HG03108 (cell line): ENCODE measurements around the gene IGFBP2.

Experiments
- ATAC-seq: cut with Tn5 transposase; IDR thresholded peaks from one replicate; pipeline ENCODE4 v1.9.1; 2021; ENCODE audit warnings: moderate library complexity; ENCODE audit not compliant: unreplicated experiment

The IGFBP2 gene

DNA sequence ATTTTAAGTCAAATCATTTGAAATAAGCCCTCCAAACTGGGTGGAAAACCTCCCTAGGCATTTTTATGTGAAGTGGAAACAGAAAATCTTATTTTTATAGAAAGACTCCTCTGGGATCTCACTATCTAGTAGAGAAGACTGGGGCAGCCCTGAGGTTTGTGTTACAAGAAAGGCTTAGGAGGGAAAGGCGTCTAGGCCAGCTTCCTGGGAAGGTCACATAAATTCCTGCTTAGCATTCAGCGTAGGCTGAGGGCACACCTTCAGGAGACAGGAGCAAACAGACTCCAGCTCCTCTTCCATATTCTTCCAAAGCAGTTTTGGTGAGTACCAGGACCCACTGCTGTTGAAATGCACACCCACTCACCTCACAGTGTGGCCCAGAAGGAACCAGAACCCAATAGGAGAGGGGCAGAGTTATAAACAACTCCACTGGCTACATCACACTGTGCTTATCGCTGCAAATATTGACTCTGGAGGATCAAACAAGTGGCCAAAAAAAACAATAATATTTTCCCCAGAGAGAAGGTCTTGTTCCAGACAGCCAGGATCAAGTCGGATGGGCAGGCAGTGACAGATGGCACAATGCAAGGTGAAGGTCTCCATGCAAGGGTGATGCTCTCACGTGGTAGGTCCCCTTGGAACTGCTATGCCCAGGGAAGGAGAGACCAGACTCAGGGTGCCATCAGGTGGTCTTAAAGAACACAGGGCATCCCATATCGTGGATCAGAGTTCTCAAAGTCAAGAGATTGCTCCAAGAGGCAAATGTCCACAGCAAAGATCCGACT is 17.7 kb upstream of the IGFBP2 start:
- ATAC-seq: no peak

DNA sequence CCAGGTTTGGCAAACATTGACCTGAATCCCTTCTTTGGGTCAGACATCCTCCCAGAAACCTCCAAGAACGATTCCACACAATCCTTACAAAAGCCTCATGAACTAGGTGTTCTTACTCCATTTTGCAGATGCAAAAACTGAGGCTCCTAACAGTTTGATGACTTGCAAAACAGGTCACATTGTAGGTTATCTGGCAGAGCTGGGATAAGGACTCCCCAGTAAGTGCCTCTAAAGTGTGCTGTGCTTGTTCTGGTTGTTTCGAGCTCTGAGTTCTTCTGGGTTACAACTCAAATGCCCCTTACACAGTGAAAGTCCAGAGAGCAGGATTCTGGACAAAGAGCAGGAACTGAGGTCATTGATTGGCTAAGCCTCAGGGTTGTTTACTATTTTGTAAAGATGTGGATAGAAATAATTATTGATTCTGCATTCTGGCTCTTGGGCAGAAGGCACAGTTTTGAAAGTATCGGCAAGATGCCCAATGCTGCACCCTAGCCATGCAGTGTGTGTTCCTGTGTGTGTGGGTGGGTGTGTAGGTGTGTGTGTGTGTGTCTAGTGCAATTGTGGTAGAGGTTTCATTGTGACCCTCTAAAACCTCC is 17.0 kb upstream of the IGFBP2 start:
- ATAC-seq: no peak

DNA sequence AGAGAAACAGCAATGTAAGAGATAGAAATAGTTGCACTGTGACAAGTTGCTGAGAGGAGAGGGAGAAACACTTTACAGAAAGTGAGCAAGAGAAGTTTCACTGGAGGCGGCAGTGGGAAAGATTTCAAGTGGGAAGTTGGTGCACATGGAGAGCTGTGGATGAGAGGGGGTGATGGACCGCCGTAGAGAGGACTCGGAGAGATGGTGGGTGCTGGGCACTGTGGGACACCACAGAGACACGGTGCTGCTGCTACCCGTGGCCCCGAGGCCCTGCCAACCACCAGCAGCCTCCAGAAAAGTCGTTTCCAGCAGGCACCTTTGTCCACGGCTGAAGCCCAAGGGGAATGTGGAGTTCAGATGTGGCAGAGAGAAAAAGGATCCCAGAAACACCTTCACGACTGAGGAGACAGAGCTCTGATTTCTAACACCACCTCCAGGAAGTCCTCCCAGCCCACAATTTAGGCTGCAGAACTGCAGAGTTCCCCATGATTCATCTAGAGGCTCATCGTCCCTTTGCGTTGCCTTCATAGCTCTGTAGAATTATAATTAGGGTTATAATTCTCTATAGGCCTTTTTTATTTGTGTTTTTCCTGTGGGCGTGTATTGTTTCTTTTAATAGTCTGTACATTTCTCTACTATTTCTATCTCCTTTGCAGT is 15.9 kb upstream of the IGFBP2 start:
- ATAC-seq: no peak

DNA sequence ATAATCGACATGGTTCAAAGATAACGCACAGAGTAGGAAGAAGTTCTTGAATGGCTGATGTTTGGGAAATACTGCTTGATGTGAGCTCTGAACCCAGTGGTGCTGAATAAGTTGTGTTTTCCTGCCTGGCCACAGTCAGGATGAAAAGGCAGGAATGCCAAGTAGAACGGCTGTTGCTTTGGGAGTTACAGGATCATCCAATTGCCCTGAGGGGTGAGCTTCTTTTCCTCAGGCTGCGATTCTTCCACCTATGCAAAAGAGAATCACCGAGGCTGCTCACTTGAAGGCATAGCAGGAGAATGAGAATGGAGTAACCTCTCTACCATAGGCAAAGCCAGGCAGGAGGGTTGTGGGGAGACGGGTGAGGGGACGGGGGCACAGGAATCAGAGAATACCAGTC is 14.4 kb upstream of the IGFBP2 start:
- no peak for ATAC-seq

DNA sequence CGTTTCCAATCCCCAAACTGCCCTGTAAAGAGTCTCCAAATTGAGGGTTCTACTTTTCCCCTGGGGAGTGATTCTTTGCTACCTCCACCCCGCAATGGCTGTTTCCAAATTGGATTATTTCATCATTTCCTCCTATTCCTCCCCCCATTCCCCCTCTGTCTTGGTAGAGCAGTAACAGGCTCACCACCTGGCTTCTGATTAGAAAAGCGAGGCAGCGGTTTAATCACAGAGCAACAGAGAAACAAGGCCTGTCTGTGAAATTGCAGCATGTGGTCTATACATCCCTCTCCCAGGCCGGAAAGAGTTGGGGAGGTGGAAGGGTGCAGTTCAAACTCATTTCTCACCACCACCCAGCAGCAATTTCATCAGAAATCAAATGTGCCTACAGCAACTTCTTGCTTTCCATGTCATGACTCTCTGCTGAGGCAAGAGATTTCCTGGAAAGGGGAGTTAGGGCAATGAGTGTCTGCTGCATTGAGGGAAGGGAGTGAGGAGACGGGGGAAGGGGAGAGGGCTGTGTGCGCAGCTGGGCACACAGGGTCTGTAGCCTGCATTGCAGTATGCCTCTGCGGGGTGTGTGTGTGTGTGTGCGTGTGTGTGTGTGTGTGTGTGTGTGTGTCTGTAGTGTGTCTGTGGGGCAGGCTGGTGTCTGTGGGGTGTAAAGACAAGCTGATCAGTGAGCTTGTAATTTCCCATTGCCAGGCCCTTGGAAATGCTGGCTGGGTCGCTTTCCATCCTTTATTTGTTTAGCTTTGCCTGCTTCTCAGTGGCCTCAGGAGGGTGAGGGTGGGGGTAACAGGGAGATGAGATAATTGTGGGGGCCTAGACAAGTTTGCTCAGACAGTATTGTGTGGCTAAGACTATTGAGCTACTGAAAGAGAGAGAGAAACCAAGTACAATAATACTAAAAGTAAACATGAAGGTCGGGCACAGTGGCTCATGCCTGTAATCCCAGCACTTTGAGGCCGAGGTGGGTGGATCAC is 13.5 kb upstream of the IGFBP2 start:
- no peak for ATAC-seq

DNA sequence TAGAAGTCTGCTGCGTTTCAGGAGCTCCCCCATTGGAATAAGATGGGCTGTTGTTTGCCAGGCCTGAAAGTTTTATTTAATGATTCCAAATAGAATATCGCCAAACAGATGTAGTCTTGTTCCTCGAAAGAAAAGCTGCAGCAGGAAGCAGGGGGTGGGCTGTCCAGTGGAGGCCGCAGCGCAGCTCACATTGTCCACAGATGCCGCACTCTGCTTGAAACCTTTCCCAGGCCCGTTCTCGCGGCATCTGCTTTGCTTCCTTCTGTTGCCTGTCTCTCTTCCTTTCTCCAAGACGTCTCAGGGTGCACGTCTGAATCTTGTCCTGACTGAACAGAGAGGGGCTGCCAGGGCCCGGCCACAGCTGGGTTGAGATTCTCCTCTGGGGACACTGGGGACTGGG is 12.4 kb upstream of the IGFBP2 start:
- no peak for ATAC-seq

DNA sequence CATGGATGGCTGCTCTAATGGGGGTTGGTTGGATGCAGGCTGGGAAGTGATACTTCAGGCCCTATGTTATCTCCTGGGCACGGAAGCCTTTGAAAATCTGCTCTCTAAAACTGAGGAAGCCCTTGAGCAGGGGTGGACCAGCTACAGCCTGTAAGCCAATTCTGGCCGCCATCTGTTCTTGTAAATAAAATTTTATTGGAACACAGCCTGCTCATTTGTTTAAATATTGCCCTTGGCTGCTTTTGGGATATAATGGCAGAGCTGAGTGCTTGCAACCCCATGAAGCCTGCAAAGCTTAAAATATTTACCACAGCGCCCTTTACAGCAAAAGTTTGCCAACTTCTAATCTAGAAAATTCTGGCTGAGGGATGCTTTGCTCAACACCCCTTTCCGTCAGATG is 11.9 kb upstream of the IGFBP2 start:
- ATAC-seq: no peak

DNA sequence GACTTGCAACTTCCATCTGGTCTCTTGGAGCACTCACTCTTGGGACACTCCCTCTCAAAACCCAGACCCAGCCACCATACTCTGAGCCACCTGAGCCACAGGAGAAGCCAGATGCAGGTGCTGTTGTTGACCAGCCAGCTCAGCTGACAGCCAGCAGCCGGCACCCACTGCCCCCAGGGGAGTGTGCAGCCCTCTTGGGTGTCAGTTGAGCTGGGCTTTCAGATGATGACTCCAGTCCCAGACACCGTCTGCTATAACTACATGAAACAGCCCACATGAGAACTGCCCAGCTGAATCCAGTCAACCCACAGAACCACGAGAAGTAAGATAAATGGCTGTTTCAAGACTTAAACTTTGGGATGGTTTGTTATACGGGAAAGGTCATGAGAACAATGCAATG is 10.7 kb upstream of the IGFBP2 start:
- no peak for ATAC-seq

DNA sequence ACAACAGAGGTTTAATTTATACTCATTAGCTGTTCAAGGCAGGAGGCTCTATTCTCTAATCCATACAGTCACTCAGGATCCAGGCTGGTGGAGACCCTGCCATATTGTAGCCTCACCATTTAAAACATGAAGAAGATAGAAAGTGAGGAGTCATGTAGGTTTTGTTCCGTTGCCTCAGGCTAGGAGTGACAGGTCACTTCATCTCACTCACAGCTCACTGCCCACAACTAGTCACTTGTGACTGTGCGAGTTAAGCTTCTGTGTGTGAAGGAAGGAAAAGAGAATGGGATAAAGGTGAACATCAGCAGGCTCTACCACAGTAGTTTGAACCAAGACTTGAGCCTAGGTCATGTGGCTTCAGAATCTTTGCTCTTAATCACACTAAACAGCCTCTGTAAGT is 9.0 kb upstream of the IGFBP2 start:
- ATAC-seq: no peak

DNA sequence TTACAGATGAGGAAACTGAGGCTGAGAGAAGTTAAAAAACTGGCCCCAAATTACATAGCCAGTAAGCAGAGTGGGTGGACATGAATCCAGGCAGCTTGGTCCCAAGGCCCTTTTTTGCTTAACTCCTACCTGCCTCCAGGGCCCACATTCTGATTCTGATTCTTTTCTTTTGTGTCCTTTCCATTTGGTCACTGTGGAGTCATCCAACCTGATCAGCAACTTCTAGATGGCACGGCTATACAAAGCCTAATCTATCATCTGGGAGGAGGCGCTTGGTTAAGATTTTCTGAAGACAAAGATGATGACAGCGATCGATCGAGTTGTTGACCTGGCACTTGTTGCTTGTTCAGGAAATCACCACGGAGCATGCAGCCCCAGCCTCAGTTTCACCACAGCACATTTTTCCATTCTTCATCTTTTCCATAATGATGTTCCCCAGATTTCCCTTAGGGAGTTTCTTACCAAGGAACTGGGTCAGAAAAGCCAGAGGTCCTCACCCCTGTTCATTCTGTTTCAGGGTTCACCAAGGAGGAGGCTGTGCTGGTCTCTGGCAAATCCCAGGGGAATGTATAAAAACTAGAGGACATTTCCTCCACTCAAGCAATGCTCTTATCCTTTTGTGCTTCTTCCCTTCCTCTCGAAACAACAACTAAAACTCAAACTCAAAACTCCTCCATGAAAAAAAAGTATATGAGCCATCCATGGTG is 6.9 kb upstream of the IGFBP2 start:
- no peak for ATAC-seq

DNA sequence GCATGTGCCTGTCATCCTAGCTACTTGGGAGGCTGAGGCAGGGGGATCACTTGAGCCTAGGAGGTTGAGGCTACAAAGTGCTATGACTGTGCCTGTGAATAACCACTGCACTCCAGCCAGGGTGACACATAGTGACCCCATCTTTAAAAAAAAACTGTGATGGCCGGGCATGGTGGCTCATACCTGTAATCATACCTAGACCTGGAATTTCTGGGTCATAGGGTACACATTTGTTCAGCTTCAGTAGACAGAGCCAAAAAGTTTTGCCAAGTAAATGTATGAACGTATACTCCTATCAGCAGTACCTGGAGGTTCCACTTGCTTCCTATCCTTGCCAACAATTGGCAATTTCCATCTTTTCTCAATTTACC is 6.4 kb upstream of the IGFBP2 start:
- ATAC-seq: no peak

DNA sequence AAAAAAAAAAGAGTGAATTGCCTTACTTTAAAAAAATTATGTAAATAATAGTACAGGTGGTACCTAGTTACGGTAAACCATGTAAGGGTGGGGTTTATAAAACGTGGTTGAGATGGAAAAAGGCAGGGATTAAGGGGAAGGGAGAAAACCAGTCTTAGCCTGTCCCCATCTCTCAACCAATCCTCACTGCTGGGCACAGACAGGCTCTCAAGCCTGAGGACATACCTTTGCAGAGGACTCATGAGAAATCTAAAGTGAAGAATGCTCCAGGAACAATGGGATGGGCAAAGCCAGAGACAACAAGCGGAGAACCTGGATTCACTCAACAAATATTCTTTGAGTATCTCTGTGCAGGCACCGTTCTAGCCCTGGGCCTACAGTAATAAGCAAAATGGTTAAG is 3.4 kb upstream of the IGFBP2 start:
- ATAC-seq: no peak

DNA sequence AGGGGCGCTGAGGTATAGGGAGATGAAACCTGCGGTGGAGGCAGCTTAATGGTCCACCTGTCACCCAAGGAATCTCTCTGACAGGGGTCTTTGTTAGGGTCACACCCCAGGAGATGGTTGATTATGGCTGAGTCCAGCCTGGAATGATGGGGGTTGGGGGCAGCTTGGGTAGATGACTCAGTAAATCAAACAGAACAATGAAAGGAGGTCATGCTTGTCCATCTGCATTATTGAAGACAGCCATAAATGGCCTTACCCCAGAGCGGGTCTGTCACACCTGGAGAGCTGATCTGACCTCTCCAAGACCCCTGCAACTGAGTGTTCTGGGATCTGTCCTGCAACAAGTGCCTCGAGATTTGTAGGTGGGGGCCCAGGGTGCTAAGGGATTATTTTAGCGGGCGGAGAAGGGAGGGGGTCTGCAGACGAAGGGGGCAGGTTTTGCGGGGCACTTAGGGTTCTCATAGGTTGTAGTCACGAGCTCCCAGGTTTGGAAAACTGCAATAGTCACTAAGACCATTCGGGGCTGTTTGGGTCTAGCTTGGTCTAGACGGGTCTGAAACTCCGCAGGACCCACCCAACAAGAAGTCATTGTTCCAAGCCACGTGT is 771 bp upstream of the IGFBP2 start:
- ATAC-seq: no peak

DNA sequence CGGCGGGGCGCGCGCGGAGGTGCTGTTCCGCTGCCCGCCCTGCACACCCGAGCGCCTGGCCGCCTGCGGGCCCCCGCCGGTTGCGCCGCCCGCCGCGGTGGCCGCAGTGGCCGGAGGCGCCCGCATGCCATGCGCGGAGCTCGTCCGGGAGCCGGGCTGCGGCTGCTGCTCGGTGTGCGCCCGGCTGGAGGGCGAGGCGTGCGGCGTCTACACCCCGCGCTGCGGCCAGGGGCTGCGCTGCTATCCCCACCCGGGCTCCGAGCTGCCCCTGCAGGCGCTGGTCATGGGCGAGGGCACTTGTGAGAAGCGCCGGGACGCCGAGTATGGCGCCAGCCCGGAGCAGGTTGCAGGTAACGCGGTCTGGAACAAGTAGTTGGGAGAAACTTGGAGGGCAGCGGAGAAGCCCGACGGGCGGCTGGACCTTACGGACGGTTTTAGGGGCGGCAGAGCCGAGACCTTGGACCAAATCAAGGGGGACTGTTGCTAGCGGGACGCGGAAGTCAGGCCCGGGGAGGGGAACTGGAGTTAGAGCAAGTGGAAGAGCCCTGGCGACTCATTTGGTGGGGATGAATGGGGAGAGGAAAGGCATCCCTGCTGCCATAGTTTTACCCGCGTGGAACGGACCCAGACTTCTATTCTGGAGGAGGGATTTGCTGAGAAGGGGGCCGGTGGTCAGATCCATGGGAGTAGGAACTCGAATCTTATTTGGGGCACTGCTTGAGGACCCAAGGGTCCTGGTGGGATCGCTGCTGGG is 573 bp downstream of the IGFBP2 start:
- no peak for ATAC-seq

DNA sequence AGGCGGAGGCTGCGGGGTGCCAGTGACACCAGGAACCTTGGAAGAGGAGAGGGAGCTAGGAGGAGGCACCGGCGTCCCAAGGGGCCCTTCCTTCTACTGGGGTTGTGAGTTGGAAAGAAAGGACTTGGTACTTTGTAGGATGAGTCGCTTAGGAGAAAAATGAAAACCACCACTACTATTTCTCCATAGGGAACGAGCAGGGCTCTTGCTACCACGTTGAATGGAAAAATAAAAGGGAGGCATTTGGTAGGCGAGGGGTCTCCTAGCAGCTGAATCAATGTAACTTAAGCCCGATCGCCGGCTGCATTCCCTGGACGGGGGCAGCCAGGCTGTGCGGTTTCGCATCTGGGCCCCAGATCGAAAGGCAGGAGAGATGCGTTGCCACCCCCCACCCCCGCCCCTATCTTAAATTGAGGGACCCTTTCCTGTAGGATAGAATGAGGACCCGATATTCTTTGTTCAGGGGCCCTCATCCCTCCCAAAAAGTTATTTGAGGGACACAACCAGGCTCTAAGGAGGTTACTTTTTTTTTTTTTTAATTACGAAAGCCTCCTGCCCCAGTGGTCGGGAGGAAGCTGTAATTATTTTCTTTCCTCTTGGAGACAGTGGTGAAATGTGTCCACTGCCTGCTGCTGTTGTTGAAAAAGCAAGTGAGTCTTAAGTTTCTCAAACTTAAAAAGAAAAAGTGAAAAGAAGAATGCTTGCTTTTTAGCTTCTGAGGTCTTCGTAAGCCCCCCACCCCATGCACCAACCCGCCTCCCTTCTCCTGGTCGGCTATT is 1.3 kb downstream of the IGFBP2 start:
- no peak for ATAC-seq

DNA sequence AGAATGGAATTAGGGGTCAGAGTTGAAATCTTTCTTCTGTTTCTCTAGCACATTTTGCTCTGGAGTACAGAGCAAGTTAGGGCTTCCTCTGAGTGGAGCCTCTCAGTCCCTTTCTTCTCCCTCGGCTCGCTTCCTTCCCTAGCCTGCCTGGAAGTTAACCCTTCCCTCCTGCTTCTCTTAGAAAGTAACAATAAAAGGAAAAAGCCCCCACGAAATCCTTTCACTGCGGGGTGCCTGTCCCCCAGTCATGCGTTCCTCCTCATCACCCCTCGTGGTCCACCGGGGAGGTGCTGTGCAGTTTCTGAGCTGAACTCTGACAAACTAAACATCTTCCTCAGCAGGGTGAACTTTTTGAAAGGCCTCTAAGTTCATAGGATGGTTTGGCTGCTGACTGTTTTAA is 2.0 kb downstream of the IGFBP2 start:
- ATAC-seq: no peak

DNA sequence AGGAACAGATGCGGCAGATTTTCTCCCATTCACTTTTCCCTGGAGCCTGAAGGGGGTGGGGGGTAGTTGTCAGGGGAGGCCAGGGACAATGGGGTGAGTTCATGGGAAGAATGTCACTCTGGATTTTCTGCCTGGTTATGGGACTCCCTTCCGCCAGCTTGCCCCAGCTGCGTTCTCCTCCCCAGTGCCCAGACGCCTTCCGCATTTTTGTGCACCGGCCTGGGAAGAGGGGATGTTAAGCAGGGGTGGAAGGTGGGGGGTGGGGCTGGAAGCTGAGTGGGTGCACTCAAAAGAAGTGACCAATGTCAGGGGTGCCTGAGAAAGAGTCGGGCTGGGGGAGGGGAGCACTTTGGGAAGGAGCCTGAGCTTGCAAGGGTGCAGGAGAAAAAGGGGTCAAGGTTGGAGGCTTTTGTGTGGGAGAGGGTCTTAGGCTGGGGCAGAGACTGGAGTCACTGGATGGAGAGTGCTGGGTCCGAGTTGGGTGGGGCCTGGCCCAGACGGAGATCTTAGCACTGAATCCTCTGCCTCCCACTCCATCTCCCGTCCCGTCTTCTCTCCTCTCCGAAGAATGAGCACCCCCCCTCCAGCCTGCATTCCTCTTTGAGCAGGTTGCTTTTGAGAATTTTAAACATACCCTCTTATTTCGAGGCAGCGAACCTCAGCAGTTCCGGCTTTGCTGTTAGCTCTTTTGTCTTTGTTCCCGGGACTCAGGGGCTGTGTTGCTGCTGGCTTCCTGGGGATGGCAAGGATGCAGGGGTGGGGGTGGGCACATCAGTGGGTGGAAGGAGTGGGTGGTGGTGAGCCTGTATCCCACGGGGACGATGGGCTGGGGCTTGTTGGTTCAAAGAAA is 2.7 kb downstream of the IGFBP2 start:
- no peak for ATAC-seq
